Endothelial cell (in vitro differentiated cells): ENCODE data around the gene ZNF790. TPM values are rescaled to one million over a fixed set of nuclear protein-coding genes. Genes with fewer than 3 reads are reported as not detected.
A peak's percentile ranks its signal among the peaks of the same experiment; 100 is the strongest.

Source experiments
- DNase-seq: peaks from one replicate; pipeline ENCODE4 v3.0.0; 2021; ENCODE audit warnings: low spot score
- H3K27ac Mint-ChIP-seq: one replicate; pipeline ENCODE4 v1.8.0; 2021; ENCODE audit warnings: mixed read lengths, inconsistent platforms; ENCODE audit not compliant: unreplicated experiment
- H3K27me3 Mint-ChIP-seq: one replicate; pipeline ENCODE4 v1.8.0; 2021; ENCODE audit warnings: mild to moderate bottlenecking, moderate library complexity, mixed read lengths, inconsistent platforms; ENCODE audit not compliant: unreplicated experiment
- H3K36me3 Mint-ChIP-seq: one replicate; pipeline ENCODE4 v1.8.0; 2021; ENCODE audit warnings: mild to moderate bottlenecking, low read depth, mixed read lengths, inconsistent platforms; ENCODE audit not compliant: unreplicated experiment
- H3K4me1 Mint-ChIP-seq: one replicate; pipeline ENCODE4 v1.8.0; 2021; ENCODE audit warnings: mild to moderate bottlenecking, mixed read lengths, inconsistent platforms; ENCODE audit not compliant: unreplicated experiment
- H3K4me3 Mint-ChIP-seq: one replicate; pipeline ENCODE4 v1.8.0; 2021; ENCODE audit warnings: mild to moderate bottlenecking, mixed read lengths, inconsistent platforms; ENCODE audit not compliant: unreplicated experiment
- H3K9me3 Mint-ChIP-seq: one replicate; pipeline ENCODE4 v1.8.0; 2021; ENCODE audit warnings: mixed read lengths, inconsistent platforms; ENCODE audit not compliant: unreplicated experiment
- CTCF ChIP-seq: fragments of 200-600 bp; sonication (generic); IDR thresholded peaks from one replicate; pipeline ENCODE4 v1.5.0; 2021; ENCODE audit warnings: antibody characterized with exemption; ENCODE audit not compliant: unreplicated experiment
- total RNA-seq: library from RNA; stranded (reverse); fragmentation: NEBNext Ultra II Directional; extraction: Animal tissue kit (Norgen Biotek cat#: 25700); gene quantifications from one replicate; pipeline ENCODE4 v1.2.1, GENCODE V29; 2021; ENCODE audit not compliant: unreplicated experiment

The ZNF790 gene
- total RNA-seq, 1 donor from 2014 or later, result 12.3 TPM

GRCh38 chr19:36833430-36833829 lies 4.8 kb downstream of the ZNF790 start:
- no peak for DNase-seq
- H3K27ac Mint-ChIP-seq, result no peak overlapping the region
- TF ChIP-seq CTCF, result no peak
- no peaks in the 10 kb centered on the region for H3K4me1 Mint-ChIP-seq
- peaks cover 33% of the 10 kb centered on the region for H3K9me3 Mint-ChIP-seq
- peaks cover 67% of the 10 kb centered on the region for H3K36me3 Mint-ChIP-seq
- no peak overlapping the region for H3K4me3 Mint-ChIP-seq
- peaks cover 3% of the 10 kb centered on the region for H3K27me3 Mint-ChIP-seq

- H3K36me3 Mint-ChIP-seq, result peaks cover 90% of the 10 kb centered on the region
- no peaks in the 10 kb centered on the region for H3K27me3 Mint-ChIP-seq
- H3K9me3 Mint-ChIP-seq, result peaks cover 65% of the 10 kb centered on the region
- no peak for DNase-seq
- H3K4me1 Mint-ChIP-seq, result no peaks in the 10 kb centered on the region
- peak overlapping the region; percentile 72 for H3K4me3 Mint-ChIP-seq
- no peak for TF ChIP-seq CTCF
- H3K27ac Mint-ChIP-seq, result no peak overlapping the region
These were observed 16.4 kb downstream of the ZNF790 start for GRCh38 chr19:36821758-36822157.

- no peak for DNase-seq
- H3K27me3 Mint-ChIP-seq, result no peaks in the 10 kb centered on the region
- peak overlapping the region; percentile 81 for H3K4me3 Mint-ChIP-seq
- H3K4me1 Mint-ChIP-seq, result no peaks in the 10 kb centered on the region
- H3K27ac Mint-ChIP-seq, result no peak overlapping the region
- TF ChIP-seq CTCF, result no peak
- peaks cover 83% of the 10 kb centered on the region for H3K36me3 Mint-ChIP-seq
- peaks cover 50% of the 10 kb centered on the region for H3K9me3 Mint-ChIP-seq
These were observed 19.0 kb downstream of the ZNF790 start for GRCh38 chr19:36819130-36819630.

- Mint-ChIP-seq H3K4me1 (no peaks in the 10 kb centered on the region), H3K4me3 (peak overlapping the region; percentile 10), H3K27me3 (peaks cover 3% of the 10 kb centered on the region), H3K9me3 (peaks cover 27% of the 10 kb centered on the region), H3K36me3 (peaks cover 58% of the 10 kb centered on the region), H3K27ac (no peak overlapping the region)
- no peak for TF ChIP-seq CTCF
- DNase-seq, result no peak
These were observed 31.2 kb downstream of the ZNF790 start for GRCh38 chr19:36807029-36807428.

- TF ChIP-seq CTCF, result no peak
- Mint-ChIP-seq H3K9me3 (peaks cover 20% of the 10 kb centered on the region), H3K27ac (no peak overlapping the region), H3K4me1 (no peaks in the 10 kb centered on the region), H3K27me3 (peaks cover 4% of the 10 kb centered on the region), H3K4me3 (no peak overlapping the region), H3K36me3 (peaks cover 53% of the 10 kb centered on the region)
- DNase-seq, result no peak
These were observed 32.8 kb downstream of the ZNF790 start for GRCh38 chr19:36805364-36805763.
